ENCODE measurements around the gene ATXN10.

GRCh38 chr22:45781459-45781858 lies 109.8 kb downstream of the ATXN10 start:
- TF ChIP-seq CTCF (conservative IDR thresholded peaks at IDR 0.05) (no peak), EZH2 (IDR thresholded peaks at IDR 0.05; ENCODE audit: low read depth) (no peak)

Data from PC-9 (cell line).